GM21515 (cell line): ENCODE data around the gene ELL2.
"Not testable (repeated sequence)": the region's sequence is repeated elsewhere in the genome, so short reads cannot be mapped to it uniquely, and the experiment has no call there.

Experiments
- ATAC-seq: cut with Tn5 transposase; IDR thresholded peaks from one replicate; pipeline ENCODE4 v1.9.1; 2021; ENCODE audit not compliant: unreplicated experiment

Gene ELL2

DNA sequence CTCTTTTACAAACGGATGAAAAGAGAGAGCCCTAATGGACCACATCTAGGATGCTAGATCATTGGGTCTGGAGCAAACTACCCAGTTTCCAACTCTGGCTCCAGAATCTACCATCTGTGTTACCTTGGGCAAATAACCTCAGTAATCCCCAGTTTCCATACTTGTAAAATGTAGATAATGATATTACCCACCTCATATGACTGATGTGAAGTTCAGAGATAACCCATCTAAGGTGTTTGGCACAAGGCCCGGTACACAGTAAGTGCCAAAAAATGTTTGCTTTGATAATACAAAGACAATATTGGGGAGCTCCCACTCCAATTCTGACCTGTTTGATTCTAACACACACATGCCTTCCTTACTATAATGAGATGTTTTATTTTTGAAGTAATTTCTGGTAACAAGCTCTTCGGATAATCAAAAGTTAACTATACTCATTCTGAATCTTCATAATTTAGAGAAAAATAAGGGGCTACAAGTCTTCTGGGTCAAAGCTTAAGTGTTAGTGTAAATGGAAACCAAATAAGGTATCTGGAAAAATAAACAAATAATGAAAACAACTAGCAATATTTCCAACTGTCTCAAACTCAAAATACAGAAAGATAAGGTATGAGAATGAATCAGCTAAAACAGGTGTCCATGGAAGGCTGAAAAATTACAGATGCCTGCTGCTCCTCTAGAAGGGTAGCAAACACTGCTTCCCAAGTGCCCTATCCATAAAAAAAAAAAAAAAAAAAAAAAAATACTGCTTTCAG, 30.4 kb downstream of the ELL2 start:
- ATAC-seq = no peak

DNA sequence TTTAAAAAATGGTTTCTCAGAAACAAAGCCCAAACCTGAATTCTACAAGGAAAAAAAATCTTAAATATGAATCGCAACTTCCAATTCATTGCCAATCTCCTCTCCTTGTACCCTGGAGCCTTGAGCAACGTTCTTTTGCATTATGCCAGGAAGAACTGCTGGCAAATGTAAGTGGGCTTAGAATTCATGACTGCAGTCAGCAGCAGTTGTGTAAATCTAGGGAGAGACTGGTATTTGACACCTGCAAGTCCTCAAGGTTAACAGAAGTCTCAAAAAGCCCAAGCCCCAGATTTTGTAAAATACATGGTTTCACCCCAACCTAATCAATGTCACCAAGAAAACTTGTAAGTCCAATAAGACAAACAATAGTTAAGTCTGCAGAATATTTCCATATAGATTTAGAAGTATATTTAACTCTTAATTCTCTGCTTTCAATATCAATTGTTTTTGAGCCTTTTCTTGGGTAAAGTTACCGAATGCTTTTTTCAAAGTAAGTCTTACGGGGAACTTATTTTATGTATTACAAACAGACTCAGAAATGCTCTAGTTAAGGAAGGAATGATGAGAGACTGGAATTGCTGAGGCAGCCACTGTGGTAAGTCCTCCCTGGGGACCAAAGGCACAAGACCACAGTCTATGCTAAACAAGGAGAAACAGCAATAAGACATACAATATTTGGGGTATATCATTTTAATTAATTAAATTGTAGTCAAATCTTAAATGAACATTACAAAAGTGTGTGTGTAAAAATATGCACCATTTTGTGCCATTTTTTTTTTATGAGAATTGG, 31.3 kb downstream of the ELL2 start:
- ATAC-seq = no peak

DNA sequence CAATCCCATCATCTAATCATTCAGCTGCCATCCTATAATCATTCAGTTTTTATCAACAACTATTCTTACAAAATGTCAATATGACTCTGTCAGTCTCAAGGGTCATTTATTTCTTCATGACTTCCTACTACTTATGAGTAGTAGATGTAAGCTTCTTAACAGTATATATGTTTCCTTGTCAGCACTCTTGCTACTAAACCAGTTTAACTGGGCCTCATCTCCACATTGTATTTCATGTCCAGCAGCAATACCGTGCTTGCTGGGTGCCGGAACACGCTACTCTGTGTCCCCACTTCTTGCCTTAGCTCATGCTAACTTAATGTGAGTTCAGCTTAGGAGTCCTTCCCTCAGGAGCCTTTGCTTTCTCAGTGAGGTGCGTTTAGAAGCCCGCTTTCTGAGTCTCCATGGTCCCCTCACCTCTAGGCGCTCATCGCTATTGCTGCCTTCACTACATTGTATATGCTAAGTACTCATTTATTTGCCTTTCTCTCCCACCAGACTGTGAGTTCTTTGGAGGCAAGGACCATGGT, 32.9 kb downstream of the ELL2 start:
- no peak for ATAC-seq

DNA sequence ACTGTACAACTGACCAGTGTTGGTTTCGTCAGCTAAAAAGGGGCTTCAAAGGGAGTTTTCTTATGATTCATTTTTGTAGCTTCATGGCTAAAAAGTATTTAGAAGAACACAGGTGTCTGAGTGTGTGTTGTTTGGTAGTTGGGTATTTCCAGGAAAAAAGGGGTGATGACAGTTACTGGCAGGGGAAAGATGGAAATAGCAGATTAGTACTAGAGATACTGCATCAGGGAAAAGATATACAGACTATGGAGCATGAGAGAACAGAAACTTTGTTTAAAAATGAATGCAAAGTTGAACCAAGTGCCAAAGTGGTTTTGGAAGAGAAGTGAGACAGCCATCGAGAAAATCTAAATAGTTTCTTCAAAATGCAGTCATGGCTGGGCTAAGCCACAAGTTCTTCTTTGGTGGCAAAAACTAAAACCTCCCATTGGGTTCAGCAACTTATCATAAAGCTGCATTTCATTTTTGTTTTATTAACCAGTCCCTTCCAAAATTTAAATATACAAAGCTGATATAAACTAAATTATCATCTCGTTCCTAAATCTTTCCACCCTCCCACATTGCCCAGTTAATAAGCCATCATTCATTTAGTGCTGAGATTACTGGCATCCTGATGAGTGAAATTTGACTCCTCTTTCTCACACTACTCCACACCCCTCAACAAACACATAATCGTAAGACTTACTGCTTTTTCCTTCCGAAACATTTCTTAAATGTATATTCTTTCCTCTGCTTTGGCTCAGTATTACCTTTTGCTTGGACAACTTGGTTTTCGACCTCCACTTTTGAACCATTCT, 33.5 kb downstream of the ELL2 start:
- peak; percentile 52 for ATAC-seq

DNA sequence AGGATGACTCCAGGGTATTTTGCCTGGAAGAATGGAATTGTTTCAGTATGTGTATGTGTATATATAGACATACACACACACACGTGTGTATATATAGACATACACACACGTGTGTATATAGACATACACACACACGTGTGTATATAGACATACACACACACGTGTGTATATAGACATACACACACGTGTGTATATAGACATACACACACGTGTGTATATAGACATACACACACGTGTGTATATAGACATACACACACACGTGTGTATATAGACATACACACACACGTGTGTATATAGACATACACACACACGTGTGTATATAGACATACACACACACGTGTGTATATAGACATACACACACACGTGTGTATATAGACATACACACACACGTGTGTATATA, 34.4 kb downstream of the ELL2 start:
- ATAC-seq = not testable (repeated sequence)

DNA sequence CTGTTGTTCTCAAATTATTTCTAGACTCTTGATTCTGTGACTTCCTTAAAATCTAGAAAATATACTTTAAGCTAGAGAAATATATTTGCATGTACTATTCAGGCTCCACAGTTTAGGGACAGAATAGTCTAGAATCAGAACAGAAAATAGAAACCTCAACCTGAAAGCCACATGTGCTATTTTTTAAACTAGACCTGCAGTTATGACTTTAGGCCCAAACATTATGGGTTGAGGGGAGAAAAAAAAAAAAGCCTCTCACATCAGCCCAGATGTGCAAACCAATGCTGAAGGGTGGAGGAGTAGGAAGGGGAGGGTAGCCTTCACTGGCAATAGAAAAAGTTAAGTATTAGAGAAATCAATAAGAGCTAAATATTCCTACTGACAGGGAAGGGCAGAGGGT, 35.7 kb downstream of the ELL2 start:
- peak; percentile 56 for ATAC-seq

DNA sequence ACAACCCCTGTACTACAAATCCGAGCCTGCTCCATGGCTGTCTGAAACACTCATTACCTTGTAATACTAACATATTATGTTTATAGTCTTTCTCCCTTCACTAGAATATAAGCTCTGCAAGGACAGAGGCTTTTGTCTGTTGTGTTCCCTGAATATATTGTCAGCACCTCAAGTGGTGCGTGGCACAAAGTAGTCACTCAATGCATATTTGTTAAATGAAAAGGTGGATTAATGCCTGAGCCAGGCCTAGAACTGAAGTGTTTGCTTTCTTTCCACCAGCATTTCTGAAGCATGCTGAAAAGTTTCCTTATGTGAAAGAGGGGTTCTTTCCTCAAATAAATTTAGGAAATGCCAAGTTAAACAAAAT, 36.3 kb downstream of the ELL2 start:
- ATAC-seq = no peak

DNA sequence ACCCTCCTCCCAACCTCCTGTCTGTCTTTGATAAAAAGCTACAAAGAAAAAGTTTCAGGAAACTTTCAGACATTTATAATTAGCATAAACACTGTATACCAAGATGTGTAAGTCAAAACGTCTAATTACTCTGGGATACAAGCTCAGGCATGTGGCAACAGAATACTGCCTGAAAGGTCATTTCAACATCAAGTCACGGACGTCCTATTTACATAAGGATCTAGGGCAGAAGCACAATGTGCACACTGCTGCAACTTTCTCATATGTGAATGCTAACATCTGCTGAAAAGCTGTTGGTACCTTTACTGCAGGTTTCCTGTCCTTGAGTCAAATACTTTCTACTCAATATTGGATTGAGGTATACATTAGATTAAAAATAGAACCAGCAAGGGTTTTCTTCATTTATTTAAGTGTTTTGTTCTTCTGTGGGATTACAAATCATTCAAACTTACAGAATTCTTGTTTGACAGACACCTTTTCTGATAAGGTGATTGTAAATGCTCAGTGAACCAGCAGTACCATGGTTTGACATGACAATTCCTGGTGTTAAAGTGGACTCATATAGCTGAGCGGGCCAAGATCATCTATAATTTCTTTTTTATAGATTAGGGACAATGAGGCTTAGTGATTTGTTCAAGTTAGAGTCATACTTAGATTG, 36.8 kb downstream of the ELL2 start:
- ATAC-seq = peak; percentile 24

DNA sequence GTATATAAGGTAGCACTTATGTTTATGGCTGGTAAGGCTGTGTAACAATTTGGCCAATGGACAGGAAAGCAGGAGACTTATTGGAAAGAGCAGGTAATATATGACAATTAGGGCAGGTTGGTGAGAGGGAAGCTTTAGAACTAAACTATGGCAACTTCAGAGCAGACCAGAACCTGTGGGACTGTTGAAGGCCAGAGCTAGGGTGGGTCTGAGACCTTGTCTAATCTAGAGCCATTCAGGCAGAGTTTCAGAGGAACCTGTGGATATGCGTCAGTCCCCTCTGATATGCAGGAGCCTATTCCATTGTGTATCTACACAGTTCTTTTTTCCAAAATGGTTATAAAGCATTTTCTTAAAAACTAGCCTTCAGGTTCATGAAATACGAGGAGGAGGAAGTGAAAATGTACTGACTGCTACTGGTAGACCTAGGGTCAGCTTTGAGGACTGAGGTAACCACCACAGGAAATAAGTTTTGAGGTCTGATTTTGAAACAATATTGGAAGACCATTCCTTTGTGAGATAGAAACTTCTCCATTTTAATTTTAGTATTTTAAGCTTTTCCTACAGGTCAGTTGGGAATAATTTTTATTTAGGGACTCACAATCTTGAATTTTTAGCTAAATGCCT, 37.6 kb downstream of the ELL2 start:
- peak; percentile 34 for ATAC-seq

DNA sequence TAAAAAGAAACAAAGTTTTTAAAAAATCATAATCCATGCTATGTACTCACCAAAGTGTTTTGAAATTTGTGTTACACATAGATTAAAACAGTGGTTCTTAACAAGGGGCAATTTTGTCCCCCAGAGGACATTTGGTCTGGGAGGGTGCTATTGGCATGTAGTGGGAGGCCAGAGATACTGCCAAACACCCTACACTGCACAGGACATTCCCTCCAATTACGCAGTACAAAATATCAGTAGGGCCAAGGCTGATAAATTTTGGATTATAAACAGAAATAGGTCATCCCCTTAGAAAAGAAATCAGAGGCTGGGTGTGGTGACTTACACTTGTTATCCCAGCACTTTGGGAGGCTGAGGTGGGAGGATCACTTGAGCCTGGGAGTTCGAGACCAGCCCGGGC, 38.9 kb downstream of the ELL2 start:
- no peak for ATAC-seq

DNA sequence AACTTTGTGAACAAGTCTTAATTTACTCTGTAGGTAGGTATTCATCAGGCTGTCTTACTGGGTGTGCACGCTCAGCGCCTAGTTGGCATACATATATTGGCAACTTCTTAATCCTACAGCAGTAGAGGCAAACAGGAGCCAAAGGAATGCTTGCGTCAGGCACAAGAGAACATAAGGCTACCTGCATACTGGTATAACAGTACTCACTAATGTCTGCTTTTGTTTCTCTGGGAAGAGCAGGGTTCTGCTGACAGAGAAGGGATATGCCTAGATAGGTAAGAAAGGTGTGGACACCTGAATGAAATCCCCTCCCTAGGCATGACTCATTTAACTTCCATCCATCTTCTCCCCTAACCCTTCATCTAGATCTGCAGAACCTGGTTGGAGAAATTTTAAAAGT, 40.1 kb downstream of the ELL2 start:
- ATAC-seq = no peak

DNA sequence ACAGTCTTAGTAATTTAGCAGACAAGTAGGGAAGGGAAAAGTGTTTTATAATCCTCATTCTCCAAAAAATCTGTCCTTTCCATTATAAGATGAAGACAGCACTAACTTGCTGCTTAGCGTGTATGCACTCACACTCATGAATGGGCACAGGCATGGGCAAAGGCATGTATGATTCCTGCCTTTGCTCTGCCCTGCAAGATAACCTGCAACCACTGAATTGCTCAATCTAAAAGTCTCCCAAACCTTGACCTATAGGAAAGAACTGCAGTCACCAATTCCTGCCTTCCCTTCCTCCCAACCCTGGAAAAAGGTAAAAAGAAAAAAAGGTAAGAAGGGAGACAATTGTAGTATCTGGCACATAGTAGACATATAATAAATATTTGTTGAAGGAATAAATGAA, 40.8 kb downstream of the ELL2 start:
- no peak for ATAC-seq

DNA sequence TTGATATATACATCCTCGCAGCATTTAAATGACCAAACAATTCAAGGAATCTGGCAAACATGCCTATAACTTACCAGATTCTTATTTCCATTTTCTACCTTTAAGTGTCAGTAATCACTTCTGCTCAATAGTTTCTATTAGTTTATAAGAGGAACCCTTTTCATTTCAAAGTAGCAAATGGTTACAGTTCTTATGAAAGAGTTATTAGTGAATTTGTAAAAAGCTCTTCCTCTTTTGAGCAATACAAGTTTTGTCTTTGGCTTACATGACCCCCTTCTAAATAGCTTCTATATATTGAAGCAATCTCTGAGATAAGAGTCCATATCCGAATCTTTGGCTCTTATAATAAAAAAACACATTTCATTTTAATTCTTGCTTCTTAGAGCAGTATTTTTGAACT, 42.0 kb downstream of the ELL2 start:
- ATAC-seq = no peak

DNA sequence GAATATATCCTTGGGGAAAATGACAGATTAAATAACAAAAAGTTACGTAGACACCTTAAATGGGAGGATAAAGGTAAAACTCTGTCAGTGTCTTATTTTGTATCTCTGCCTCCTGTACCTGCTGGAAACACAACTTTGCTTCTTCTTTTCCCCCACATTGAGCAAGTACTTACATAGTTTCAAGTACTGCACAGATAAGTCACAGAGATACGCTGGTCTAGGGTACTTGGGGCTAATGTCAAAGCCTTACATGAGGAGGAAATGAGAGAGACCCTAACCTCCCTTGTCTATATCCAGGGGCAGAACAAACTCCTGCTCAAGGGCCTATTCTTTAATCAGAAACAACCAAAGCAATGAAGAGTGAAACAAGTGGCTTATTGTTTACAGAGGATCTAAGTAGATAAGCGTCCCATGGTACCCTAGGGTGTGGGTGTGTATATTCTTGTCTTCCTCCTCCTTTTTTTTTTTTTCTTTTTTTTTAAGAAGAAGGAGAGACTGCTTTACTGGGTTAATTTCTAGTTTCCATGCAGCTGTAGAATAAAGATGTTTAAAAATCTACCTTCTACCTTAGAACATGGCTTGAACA, 43.1 kb downstream of the ELL2 start:
- ATAC-seq = no peak

DNA sequence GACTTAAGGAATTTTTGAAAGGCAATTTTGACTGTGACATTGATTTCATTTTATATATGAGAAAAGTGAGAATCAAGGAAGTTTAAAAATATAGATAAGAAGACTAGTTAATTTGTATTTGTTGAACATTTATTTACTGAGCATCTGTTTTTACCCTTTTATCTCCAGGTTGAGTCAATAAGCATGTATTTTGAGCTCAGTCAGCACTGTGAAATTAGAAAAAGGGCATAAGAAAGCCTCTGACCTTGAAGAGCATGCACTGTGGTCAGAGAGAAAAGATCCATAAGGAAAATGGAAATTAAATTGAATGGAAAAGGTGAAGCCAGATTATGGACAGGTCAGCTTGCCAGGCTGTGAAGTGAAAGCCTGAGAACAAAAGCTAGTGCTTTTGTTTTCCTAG, 44.4 kb downstream of the ELL2 start:
- no peak for ATAC-seq

DNA sequence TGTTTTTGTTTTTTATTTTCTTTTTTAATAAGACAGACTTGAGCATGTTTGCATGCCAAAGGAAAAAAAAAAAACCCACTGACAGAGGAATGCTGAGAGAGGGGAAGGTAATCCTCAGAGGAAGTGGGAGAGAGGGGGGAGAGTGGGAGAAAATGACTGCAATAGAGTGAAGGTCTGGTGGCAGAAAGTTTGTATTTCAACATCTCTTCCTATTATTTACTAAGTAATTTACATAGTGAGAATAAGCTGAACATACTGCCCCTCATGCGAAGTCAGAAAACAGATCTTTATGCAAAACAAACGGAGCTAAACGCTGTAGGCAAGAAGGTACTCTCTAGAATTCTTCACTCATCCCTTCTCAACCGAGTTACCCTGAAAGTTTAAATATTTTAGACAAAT, 45.0 kb downstream of the ELL2 start:
- ATAC-seq = no peak

DNA sequence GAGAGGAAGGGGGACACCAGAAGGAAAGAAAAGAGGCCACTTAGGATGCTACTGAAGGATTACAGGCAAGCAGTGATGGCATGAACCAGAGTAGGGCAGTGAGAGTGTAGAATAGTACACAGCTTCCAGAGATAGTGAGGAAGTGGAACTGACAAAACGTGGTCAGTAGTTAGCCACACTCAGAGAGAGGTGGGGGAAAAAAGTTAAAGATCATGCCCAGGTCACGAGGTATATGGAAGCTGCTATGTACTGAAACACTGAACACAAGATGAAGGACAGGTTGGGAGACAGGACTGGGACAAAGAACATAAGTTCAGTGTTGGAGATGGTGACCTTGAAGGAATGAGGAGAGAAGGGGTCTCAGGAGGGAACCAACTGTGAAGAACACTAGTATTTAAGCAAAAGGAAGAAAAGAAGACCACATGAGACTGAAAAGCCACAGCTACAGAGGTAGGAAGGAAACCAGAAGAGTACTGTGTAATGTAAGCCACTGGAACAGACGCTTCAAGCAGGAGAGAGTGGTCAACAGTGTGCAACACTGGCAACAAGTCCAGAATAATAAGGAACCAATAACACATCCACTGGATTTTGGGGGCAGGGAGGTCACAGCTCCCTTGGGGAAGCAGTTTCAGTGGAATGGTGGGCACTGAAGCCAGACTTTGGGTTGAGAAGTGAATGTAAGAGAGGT, 45.5 kb downstream of the ELL2 start:
- peak; percentile 57 for ATAC-seq

DNA sequence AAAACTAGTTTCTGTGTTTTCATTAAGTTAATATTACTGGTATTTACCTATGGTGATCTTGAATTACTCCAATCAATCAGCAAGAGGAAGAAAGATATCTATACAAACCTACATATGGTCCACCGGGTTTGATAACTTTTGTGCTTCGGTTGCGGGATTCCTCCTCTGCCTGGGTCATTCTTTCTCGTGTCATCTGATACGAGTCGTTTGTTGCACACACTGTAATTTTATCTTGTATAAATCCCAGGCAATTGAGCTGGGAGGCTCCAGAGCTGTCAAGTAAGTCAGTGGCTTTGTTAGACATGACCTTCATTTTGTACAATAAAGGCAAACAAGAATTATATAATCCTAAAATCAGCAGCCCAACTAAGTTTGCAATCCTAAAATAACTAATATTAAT, 48.0 kb downstream of the ELL2 start:
- ATAC-seq = no peak

DNA sequence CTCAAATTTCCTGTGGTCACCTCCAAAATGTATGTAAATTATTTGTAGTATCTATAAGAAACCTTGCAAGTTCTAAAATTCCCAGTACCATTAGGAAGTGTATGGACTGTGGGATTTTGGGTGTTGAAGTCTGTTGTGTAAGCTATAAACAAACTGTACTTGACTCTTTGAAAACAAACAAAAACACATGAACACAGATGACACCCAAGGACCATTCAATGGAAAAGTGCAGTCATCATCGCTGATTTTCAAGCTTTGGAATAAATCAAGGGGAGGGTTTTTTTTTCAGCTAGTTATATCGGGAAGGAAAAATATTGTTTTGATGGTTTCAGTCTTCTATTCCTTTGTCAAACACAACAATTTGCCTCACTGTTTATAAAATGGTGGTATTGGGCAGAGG, 49.6 kb downstream of the ELL2 start:
- no peak for ATAC-seq

DNA sequence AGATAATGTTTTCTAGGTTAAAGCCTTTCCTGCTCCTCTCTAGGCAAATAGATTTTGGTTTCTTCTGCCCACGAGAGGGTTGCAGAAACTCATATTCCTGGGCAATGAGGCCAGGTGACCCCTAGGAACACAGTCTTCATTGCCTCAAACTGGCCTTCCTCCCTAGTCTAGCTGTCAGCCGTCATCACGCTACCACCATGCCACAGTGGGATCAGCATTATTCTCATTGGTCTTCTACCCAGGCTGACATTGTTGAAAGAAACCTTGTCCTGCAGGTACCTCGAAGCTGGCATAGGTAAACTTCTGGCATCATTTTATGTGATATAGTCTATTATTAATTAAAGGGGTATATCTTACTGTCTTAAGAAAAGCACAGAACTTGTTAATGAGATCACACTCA, 51.1 kb downstream of the ELL2 start:
- ATAC-seq = no peak
